HepG2 (cell line): ENCODE measurements around the gene OR6X1. TPM values are rescaled to one million over a fixed set of nuclear protein-coding genes. Genes with fewer than 3 reads are reported as not detected.
"Not testable (repeated sequence)": the region's sequence is repeated elsewhere in the genome, so short reads cannot be mapped to it uniquely, and the experiment has no call there.

Source experiments
- ATAC-seq: fragments of 200-7000 bp; cut with Tn5 transposase; 3 replicates; pipeline ENCODE4 v1.9.1; 2020; ENCODE audit warnings: mild to moderate bottlenecking, moderate library complexity
- BruUV-seq: library from RNA; stranded (reverse); fragments of 400-500 nt; replicated peaks from 2 replicates; lab custom pipeline; 2021; lab: Mats Ljungman, UMichigan
- CTCF ChIA-PET: fragments of 300-600 bp; formaldehyde crosslinking; extraction: SDS; loops from one replicate; lab custom pipeline; 2021; ENCODE audit warnings: low total read pairs, inconsistent platforms, low intra/inter-chr PET ratio; lab: Yijun Ruan, JAX
- POLR2A ChIA-PET: fragments of 350-600 bp; sonication (Branson Sonifier 250); formaldehyde crosslinking; loops from one replicate; lab custom pipeline; 2020; ENCODE audit warnings: antibody characterized with exemption, inconsistent platforms; lab: Yijun Ruan, JAX
- DNase-seq: peaks from one replicate; pipeline ENCODE4 v3.0.0-alpha.2; 2015; ENCODE audit warnings: low spot score
- FAIRE-seq: peaks from 3 replicates; lab custom pipeline; 2011; peaks lifted over from hg19 to GRCh38; lab: Jason Lieb, UNC
- H2AFZ ChIP-seq: one replicate; pipeline ENCODE4 v1.6.1; 2011; ENCODE audit warnings: low read length, inconsistent platforms
- H3K27ac ChIP-seq: fragments of 300-600 bp; 3 replicates; pipeline ENCODE4 v1.8.0; 2011; ENCODE audit warnings: mixed run types, mild to moderate bottlenecking, mixed read lengths, low read length, inconsistent platforms; ENCODE audit not compliant: insufficient read depth; ENCODE audit errors: extremely low read length
- H3K27me3 ChIP-seq, 2 experiments: fragments of 200-600 bp in 1 of 2; 2 replicates in 1 of 2; 3 replicates in 1 of 2; pipeline versions ENCODE4 v1.6.0 to v1.8.0; 2011; ENCODE audit warnings: low read length in 2 of 2, mild to moderate bottlenecking in 2 of 2, moderate library complexity in 2 of 2, inconsistent platforms in 1 of 2; ENCODE audit not compliant: insufficient read depth in 2 of 2, control insufficient read depth in 1 of 2
- H3K36me3 ChIP-seq, 2 experiments: fragments of 200-600 bp in 1 of 2; replicated peaks in 1 of 2; 2 replicates in 1 of 2; 3 replicates in 1 of 2; pipeline versions ENCODE4 v1.5.1 to v1.8.0; 2011; ENCODE audit warnings: low read length in 2 of 2, inconsistent platforms in 1 of 2; ENCODE audit not compliant: insufficient read depth in 2 of 2, control insufficient read depth in 1 of 2
- H3K4me1 ChIP-seq: 2 replicates; pipeline ENCODE4 v1.5.1; 2012; ENCODE audit warnings: low read length, inconsistent platforms; ENCODE audit not compliant: insufficient read depth
- H3K4me2 ChIP-seq: 2 replicates; pipeline ENCODE4 v1.6.0; 2011; ENCODE audit warnings: low read depth, low read length, inconsistent platforms
- H3K4me3 ChIP-seq, 3 experiments: fragments of 200-600 bp in 1 of 3; sonication (generic), shearing (Covaris generic) in 1 of 3; replicated peaks in 1 of 3; 2 replicates each; pipeline ENCODE4 v1.5.1; 2011 to 2016; ENCODE audit warnings: low read length in 3 of 3, inconsistent platforms in 2 of 3, low read depth in 2 of 3, mild to moderate bottlenecking in 2 of 3, control low read depth in 1 of 3, mixed read lengths in 1 of 3; ENCODE audit not compliant: insufficient read depth in 1 of 3
- H3K79me2 ChIP-seq: one replicate; pipeline ENCODE4 v1.6.1; 2011; ENCODE audit warnings: low read length, inconsistent platforms; ENCODE audit not compliant: insufficient read depth
- H3K9ac ChIP-seq: 2 replicates; pipeline ENCODE4 v1.6.0; 2011; ENCODE audit warnings: mild to moderate bottlenecking, low read depth, low read length, inconsistent platforms; ENCODE audit not compliant: insufficient read depth
- H3K9me3 ChIP-seq: 2 replicates; pipeline ENCODE4 v1.5.1; 2012; ENCODE audit warnings: mild to moderate bottlenecking, low read length
- H4K20me1 ChIP-seq: 2 replicates; pipeline ENCODE4 v1.6.0; 2011; ENCODE audit warnings: inconsistent platforms, mild to moderate bottlenecking, low read length, moderate library complexity; ENCODE audit not compliant: insufficient read depth
- ATF7 ChIP-seq, 2 experiments: fragments of 450-650 bp in 1 of 2; sonication (generic) in 1 of 2; formaldehyde crosslinking in 1 of 2; IDR thresholded peaks; 2 replicates each; pipeline versions ENCODE4 v1.4.0 to v1.6.1; 2016 to 2020; ENCODE audit warnings: antibody characterized with exemption in 1 of 2, mild to moderate bottlenecking in 1 of 2, missing genetic modification reagents in 1 of 2
- CBX2 ChIP-seq, 2 experiments: fragments of 200-600 bp in 1 of 2; sonication (generic); formaldehyde crosslinking in 1 of 2; IDR thresholded peaks; 2 replicates each; pipeline versions ENCODE4 v1.7.0 to v1.8.1; 2018 to 2022; ENCODE audit warnings: low read depth in 2 of 2, low read length in 1 of 2, mild to moderate bottlenecking in 1 of 2, missing genetic modification reagents in 1 of 2
- KAT8 ChIP-seq: IDR thresholded peaks from 2 replicates; pipeline ENCODE4 v1.6.1; 2016; ENCODE audit warnings: missing genetic modification reagents, missing compliant biosample characterization
- ZNF317 ChIP-seq: sonication (generic); formaldehyde crosslinking; IDR thresholded peaks from 2 replicates; pipeline ENCODE4 v1.5.0; 2020; ENCODE audit warnings: mild to moderate bottlenecking, missing genetic modification reagents
- WGBS: methylation state at CpG from one replicate; pipeline ENCODE4 v1.1.6; 2017; ENCODE audit warnings: low lambda C conversion rate; 5-methylcytosine and 5-hydroxymethylcytosine counted together
- in situ Hi-C: cut with HindIII; loops from 2 replicates; pipeline ENCODE4 v1.10.0; 2017; ENCODE audit warnings: low pct_unique_long_range_greater_than_20kb; ENCODE audit not compliant: extremely low pct_ligation_motif_present
- intact Hi-C: fragments of 100-400 bp; cut with micrococcal nuclease; formaldehyde crosslinking; loops from one replicate; pipeline ENCODE4 v1.10.0; 2022; ENCODE audit not compliant: unreplicated experiment
- polyA plus RNA-seq, 8 experiments: library from polyadenylated mRNA; depleted of rRNA in 3 of 8; stranded (reverse) in 7 of 8; unstranded in 1 of 8; fragments of >200 nt; fragmentation: Illumina TruSeq in 4 of 8; extraction: Trizol in 4 of 8; gene quantifications; 2 replicates each; pipeline versions ENCODE4 v1.2.1 to v1.2.3, GENCODE V29; 2011 to 2016; ENCODE audit warnings: low read depth in 4 of 8, missing spikeins in 1 of 8, mixed read lengths in 1 of 8; ENCODE audit not compliant: insufficient read depth in 1 of 8
- total RNA-seq, 5 experiments: library from RNA; depleted of rRNA; stranded (reverse); fragments of >200 nt; fragmentation: Illumina TruSeq; extraction: Trizol; gene quantifications; 2 replicates each; pipeline ENCODE4 v1.2.3, GENCODE V29; 2016; ENCODE audit warnings: low read depth in 1 of 5
- TF ChIP-seq, protein P1 (sequence below): fragments of 450-650 bp; IDR thresholded peaks from 2 replicates; pipeline ENCODE4 v1.6.1; 2016

OR6X1 gene
- total and polyA plus RNA-seq, 2 of the 13 experiments (the other 11 are each of a cell fraction or from before 2014, with no cell fraction given), result not detected

DNA sequence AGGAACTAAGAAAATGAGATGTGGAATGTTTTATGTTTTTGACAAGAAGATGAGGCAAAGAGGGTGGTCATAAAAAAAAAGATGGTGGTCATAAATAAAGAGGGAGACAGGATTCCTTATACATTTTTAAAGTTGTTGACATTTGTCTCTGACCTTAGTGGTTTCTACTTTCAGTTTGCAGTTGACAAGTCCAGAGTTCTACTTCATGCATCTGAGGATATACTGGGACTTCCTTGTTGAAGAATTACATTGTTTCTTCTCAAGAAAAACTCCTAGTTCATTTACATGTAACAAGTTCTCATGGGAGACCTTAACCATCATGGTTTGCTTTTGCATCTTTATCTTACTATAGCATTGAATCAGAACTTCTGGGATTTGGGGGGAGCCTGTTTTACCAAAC, 1.2 kb downstream of the OR6X1 start (continued):
- TF ChIP-seq, protein P1, sequence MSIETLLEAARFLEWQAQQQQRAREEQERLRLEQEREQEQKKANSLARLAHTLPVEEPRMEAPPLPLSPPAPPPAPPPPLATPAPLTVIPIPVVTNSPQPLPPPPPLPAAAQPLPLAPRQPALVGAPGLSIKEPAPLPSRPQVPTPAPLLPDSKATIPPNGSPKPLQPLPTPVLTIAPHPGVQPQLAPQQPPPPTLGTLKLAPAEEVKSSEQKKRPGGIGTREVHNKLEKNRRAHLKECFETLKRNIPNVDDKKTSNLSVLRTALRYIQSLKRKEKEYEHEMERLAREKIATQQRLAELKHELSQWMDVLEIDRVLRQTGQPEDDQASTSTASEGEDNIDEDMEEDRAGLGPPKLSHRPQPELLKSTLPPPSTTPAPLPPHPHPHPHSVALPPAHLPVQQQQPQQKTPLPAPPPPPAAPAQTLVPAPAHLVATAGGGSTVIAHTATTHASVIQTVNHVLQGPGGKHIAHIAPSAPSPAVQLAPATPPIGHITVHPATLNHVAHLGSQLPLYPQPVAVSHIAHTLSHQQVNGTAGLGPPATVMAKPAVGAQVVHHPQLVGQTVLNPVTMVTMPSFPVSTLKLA, result no peak

DNA sequence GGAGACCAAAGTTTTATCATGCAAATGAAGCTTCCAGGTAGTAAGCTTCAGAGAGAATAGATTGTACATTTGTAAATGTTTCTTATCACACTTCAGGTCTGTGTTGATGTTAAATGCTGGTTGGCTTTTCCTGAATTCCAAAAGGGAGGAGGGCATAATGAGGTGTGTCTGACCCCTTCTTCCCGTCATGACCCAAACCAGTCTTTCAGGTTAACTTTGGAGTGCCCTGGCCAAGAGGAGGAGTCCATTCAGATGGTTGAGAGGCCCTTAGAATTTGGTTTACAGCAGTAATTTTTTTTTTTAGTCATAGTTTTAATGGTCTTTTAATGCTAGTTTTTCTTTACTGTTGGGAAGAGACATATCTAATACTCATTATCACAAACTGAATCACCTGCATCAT, 2.5 kb downstream of the OR6X1 start:
- DNase-seq, result no peak
- POLR2A ChIA-PET, result no interaction called here
- H3K27ac ChIP-seq, result no peak overlapping the region
- 0% methylated on average over 1 of the region's 1 CpG for WGBS
- no peak for FAIRE-seq
- no peaks in the 10 kb centered on the region for H3K4me1 ChIP-seq
- BruUV-seq, result no TSS peak
- ATAC-seq, result no peak
- CTCF ChIA-PET, result no interaction called here
- no peaks in the 10 kb centered on the region for H3K79me2 ChIP-seq
- H3K9me3 ChIP-seq, result no peaks in the 10 kb centered on the region
- no peak overlapping the region for H3K9ac ChIP-seq
- no peak overlapping the region for H3K4me3 ChIP-seq
- no peak overlapping the region for H3K4me2 ChIP-seq
- H2AFZ ChIP-seq, result no peak overlapping the region
- intact Hi-C loops, result no loop called here
- no peaks in the 10 kb centered on the region for H4K20me1 ChIP-seq
- H3K36me3 ChIP-seq, result no peaks in the 10 kb centered on the region
- H3K27me3 ChIP-seq, result no peaks in the 10 kb centered on the region
- TF ChIP-seq KAT8 (CRISPR knock-in tag), result no peak
- TF ChIP-seq CBX2 (IDR thresholded peaks at IDR 0.05; ENCODE audit: low read depth, low read length), result no peak
- no peak for TF ChIP-seq CBX2 (CRISPR knock-in tag; IDR thresholded peaks at IDR 0.05; ENCODE audit: low read depth)
- TF ChIP-seq ZNF317 (CRISPR knock-in tag), result no peak
- in situ Hi-C loops, result no loop called here

DNA sequence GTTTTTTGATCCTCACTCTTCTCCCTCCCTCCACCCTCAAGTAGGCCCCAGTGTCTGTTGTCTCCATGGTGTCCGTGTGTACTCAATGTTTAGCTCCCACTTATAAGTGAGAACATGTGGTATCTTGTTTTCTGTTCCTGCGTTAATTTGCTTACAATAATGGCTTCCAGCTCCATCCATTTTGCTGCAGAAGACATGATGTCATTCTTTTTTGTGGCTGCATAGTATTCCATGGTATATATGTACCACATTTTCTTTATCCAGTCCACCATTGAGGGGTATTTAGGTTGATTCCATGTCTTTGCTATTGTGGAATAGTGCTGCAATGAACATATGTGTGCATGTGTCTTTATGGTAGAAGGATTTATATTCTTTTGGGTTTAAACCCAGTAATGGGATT, 6.0 kb downstream of the OR6X1 start:
- ATAC-seq; H3K27me3 ChIP-seq; in situ Hi-C loops; H2AFZ ChIP-seq; H3K36me3 ChIP-seq; FAIRE-seq; H3K27ac ChIP-seq; BruUV-seq; H3K4me3 ChIP-seq; H3K9me3 ChIP-seq; CTCF ChIA-PET; H4K20me1 ChIP-seq; H3K4me1 ChIP-seq; intact Hi-C loops; H3K79me2 ChIP-seq; POLR2A ChIA-PET; DNase-seq; H3K4me2 ChIP-seq; H3K9ac ChIP-seq; TF ChIP-seq ATF7 (CRISPR knock-in tag; IDR thresholded peaks at IDR 0.05): not testable (repeated sequence)
- TF ChIP-seq ATF7 (IDR thresholded peaks at IDR 0.05), result peak; percentile 66
- WGBS, result 8% methylated on average over 2 of the region's 2 CpGs
